CD14-positive monocyte (primary cell): ENCODE results near the gene BRCC3. TPM values are rescaled to one million over a fixed set of nuclear protein-coding genes. Genes with fewer than 3 reads are reported as not detected.

Experiments used
- DNase-seq, 3 donors: peaks; one replicate each; pipeline ENCODE4 v3.0.0-alpha.2; 2011 to 2022
- H2AFZ ChIP-seq: 2 replicates; pipeline ENCODE4 v1.6.0; 2012; ENCODE audit warnings: mild to moderate bottlenecking, low read depth, low read length, inconsistent platforms; ENCODE audit not compliant: insufficient read depth, poor library complexity, severe bottlenecking
- H3K27ac ChIP-seq, 2 donors: 1 replicate in 1 of 2; 2 replicates in 1 of 2; pipeline ENCODE4 v1.5.1; 2012 to 2013; ENCODE audit warnings: low read length in 2 of 2, control low read depth in 1 of 2, inconsistent platforms in 1 of 2, low read depth in 1 of 2, mild to moderate bottlenecking in 1 of 2
- H3K27me3 ChIP-seq, 2 donors: one replicate each; pipeline versions ENCODE4 v1.6.0 to v1.6.1; 2011 to 2013; ENCODE audit warnings: low read length in 2 of 2; ENCODE audit not compliant: control insufficient read depth in 2 of 2, insufficient read depth in 2 of 2
- H3K36me3 ChIP-seq, 2 donors: replicated peaks in 1 of 2; 1 replicate in 1 of 2; 2 replicates in 1 of 2; pipeline versions ENCODE4 v1.5.1 to v1.6.1; 2012 to 2013; ENCODE audit warnings: low read length in 2 of 2, control low read depth in 1 of 2, inconsistent platforms in 1 of 2, mild to moderate bottlenecking in 1 of 2; ENCODE audit not compliant: insufficient read depth in 2 of 2, control insufficient read depth in 1 of 2
- H3K4me1 ChIP-seq, 2 donors: 1 replicate in 1 of 2; 2 replicates in 1 of 2; pipeline versions ENCODE4 v1.5.1 to v1.6.1; 2012 to 2013; ENCODE audit warnings: low read length in 2 of 2, control low read depth in 1 of 2, inconsistent platforms in 1 of 2, mild to moderate bottlenecking in 1 of 2, moderate library complexity in 1 of 2; ENCODE audit not compliant: insufficient read depth in 2 of 2, control insufficient read depth in 1 of 2
- H3K4me2 ChIP-seq: replicated peaks from 2 replicates; pipeline ENCODE3; 2012; ENCODE audit warnings: low read length, moderate library complexity, mild to moderate bottlenecking; ENCODE audit not compliant: poor library complexity, severe bottlenecking; ENCODE audit errors: extremely low read depth
- H3K4me3 ChIP-seq, 3 experiments: fragments of 200-600 bp in 1 of 3; sonication (generic) in 1 of 3; replicated peaks in 1 of 3; 1 replicate in 2 of 3; 2 replicates in 1 of 3; pipeline ENCODE4 v1.5.1; 2011 to 2013; ENCODE audit warnings: low read length in 3 of 3, mild to moderate bottlenecking in 3 of 3, control low read depth in 2 of 3, low read depth in 2 of 3, inconsistent platforms in 1 of 3, moderate library complexity in 1 of 3
- H3K79me2 ChIP-seq: 2 replicates; pipeline ENCODE4 v1.6.0; 2012; ENCODE audit warnings: mild to moderate bottlenecking, control low read depth, inconsistent platforms, low read length, moderate library complexity; ENCODE audit not compliant: insufficient read depth
- H3K9ac ChIP-seq: 2 replicates; pipeline ENCODE4 v1.6.0; 2017; ENCODE audit warnings: low read length, mild to moderate bottlenecking; ENCODE audit not compliant: insufficient read depth, poor library complexity, severe bottlenecking
- H3K9me3 ChIP-seq, 2 donors: replicated peaks in 1 of 2; 1 replicate in 1 of 2; 2 replicates in 1 of 2; pipeline versions ENCODE4 v1.5.1 to v1.6.1; 2012 to 2013; ENCODE audit warnings: low read length in 2 of 2, control low read depth in 1 of 2; ENCODE audit not compliant: control insufficient read depth in 1 of 2, insufficient read depth in 1 of 2
- H4K20me1 ChIP-seq: 2 replicates; pipeline ENCODE4 v1.6.0; 2012; ENCODE audit warnings: mild to moderate bottlenecking, low read length, control low read depth, moderate library complexity; ENCODE audit not compliant: insufficient read depth
- H3K27ac Mint-ChIP-seq, 7 donors: one replicate each; pipeline ENCODE4 v1.8.0; 2020; ENCODE audit warnings: mild to moderate bottlenecking in 7 of 7, mixed read lengths in 7 of 7, moderate library complexity in 6 of 7, inconsistent platforms in 2 of 7
- H3K27me3 Mint-ChIP-seq, 3 donors: one replicate each; pipeline ENCODE4 v1.8.0; 2021 to 2022; ENCODE audit warnings: low read depth in 3 of 3, mild to moderate bottlenecking in 3 of 3, mixed read lengths in 3 of 3, moderate library complexity in 3 of 3, inconsistent platforms in 1 of 3
- H3K36me3 Mint-ChIP-seq, 2 donors: one replicate each; pipeline ENCODE4 v1.8.0; 2020; ENCODE audit warnings: mixed read lengths in 2 of 2, inconsistent platforms in 1 of 2, mild to moderate bottlenecking in 1 of 2
- H3K4me1 Mint-ChIP-seq: one replicate; pipeline ENCODE4 v1.8.0; 2020; ENCODE audit warnings: mild to moderate bottlenecking, mixed read lengths
- H3K4me3 Mint-ChIP-seq, 2 donors: one replicate each; pipeline ENCODE4 v1.8.0; 2020; ENCODE audit warnings: mild to moderate bottlenecking in 2 of 2, mixed read lengths in 2 of 2, moderate library complexity in 1 of 2
- H3K9me3 Mint-ChIP-seq, 7 donors: one replicate each; pipeline ENCODE4 v1.8.0; 2020 to 2022; ENCODE audit warnings: mixed read lengths in 7 of 7, mild to moderate bottlenecking in 6 of 7, moderate library complexity in 6 of 7, inconsistent platforms in 2 of 7
- CTCF ChIP-seq: fragments of 200-600 bp; IDR thresholded peaks from one replicate; pipeline ENCODE4 v1.8.0; 2022; ENCODE audit warnings: antibody characterized with exemption, mild to moderate bottlenecking
- WGBS: methylation state at CpG from one replicate; pipeline ENCODE4 v1.1.5; 2013; ENCODE audit warnings: missing lambda C conversion rate; ENCODE audit not compliant: insufficient coverage; 5-methylcytosine and 5-hydroxymethylcytosine counted together
- intact Hi-C, 2 donors: fragments of 100-400 bp; cut with micrococcal nuclease; formaldehyde crosslinking; loops; one replicate each; pipeline versions ENCODE4 v1.15.0 to v1.15.1; 2023
- polyA minus RNA-seq: library from RNA; depleted of rRNA, polyadenylated mRNA; stranded (reverse); fragments of >200 nt; gene quantifications from 2 replicates; pipeline ENCODE4 v1.2.3, GENCODE V29; 2012
- polyA plus RNA-seq, 3 donors: library from polyadenylated mRNA; depleted of rRNA in 1 of 3; unstranded in 2 of 3; stranded (reverse) in 1 of 3; fragments of 300-500 nt in 2 of 3; fragments of >200 nt in 1 of 3; fragmentation: Illumina TruSeq in 2 of 3; gene quantifications; 1 replicate in 2 of 3; 2 replicates in 1 of 3; pipeline ENCODE4 v1.2.3, GENCODE V29; 2012 to 2021
- total RNA-seq, 12 experiments: library from RNA in 1 of 12; stranded (reverse) in 1 of 12; fragments of 120-200 nt in 1 of 12; gene quantifications; one replicate each; pipeline ENCODE4 v1.2.4 and lab custom pipeline; 2013 to 2026; ENCODE audit warnings: mixed read lengths in 6 of 12, inconsistent platforms in 1 of 12

The BRCC3 gene
- total RNA-seq (2013), result 12.7 TPM
- polyA plus RNA-seq (10 to 100 TPM in 1 of 3 donors, 1 to 10 TPM in 2; 8.4 to 21.7 (median 10.0) TPM), polyA minus RNA-seq (4.0 and 6.5 TPM in 2 replicates), total RNA-seq (lab: John Stamatoyannopoulos, UW) (0.98 to 14.7 (median 8.6) reads per million in 11 experiments)

GRCh38 chrX:155070975-155071693, at the start of gene BRCC3, which contains the start of the genes CMC4 and MTCP1:
Gene BRCC3, plus strand, starts transcription at chrX:155071508. Its CDS starts 20 bp downstream, at chrX:155071528.
Gene CMC4, minus strand, starts transcription at chrX:155071136. Its CDS starts 7,113 bp downstream, at chrX:155064023.
Gene MTCP1, minus strand, starts transcription at chrX:155071136. Its CDS starts 5,126 bp downstream, at chrX:155066010.
- no peaks in the 10 kb centered on the region for H3K9me3 ChIP-seq
- peaks cover 35% of the 10 kb centered on the region for H3K79me2 ChIP-seq
- intact Hi-C loops, result loop anchor here (5.0 kb wide), 1 partner anchor 44 kb away; the partner anchor contains the start of gene FUNDC2 (in 2 of the 2)
- H3K9ac ChIP-seq, result peak within 1 kb of the TSS; percentile 79
- H3K4me1 ChIP-seq, result peaks cover 16 to 20% of the 10 kb centered on the region in 2 donors
- under 1% methylated on average over 54 of the region's 81 CpGs for WGBS
- H3K27me3 Mint-ChIP-seq, result peaks cover 0 to 1% (median 0%) of the 10 kb centered on the region in 3 donors
- H3K27me3 ChIP-seq, result no peaks in the 10 kb centered on the region
- H2AFZ ChIP-seq, result peak within 1 kb of the TSS; percentile 70
- peaks cover 0 to 8% (median 0%) of the 10 kb centered on the region in 7 donors for H3K9me3 Mint-ChIP-seq
- H3K4me1 Mint-ChIP-seq, result peaks cover 37% of the 10 kb centered on the region
- peak within 1 kb of the TSS; percentile 93 to 98 (median 97) for H3K27ac Mint-ChIP-seq
- H3K36me3 ChIP-seq, result peaks cover 10 to 24% of the 10 kb centered on the region in 2 donors
- peak within 1 kb of the TSS; percentile 71 for H3K4me2 ChIP-seq
- DNase-seq, result peak; percentile 67 to 80 (median 77)
- peak within 1 kb of the TSS; percentile 84 to 91 for H3K4me3 Mint-ChIP-seq
- peak within 1 kb of the TSS; percentile 77 to 84 (median 78) for H3K4me3 ChIP-seq
- no peak for TF ChIP-seq CTCF
- H3K36me3 Mint-ChIP-seq, result peaks cover 18 to 27% of the 10 kb centered on the region in 2 donors
- peak within 1 kb of the TSS; percentile 92 to 99 for H3K27ac ChIP-seq
- no peaks in the 10 kb centered on the region for H4K20me1 ChIP-seq

- H3K36me3 ChIP-seq, result no peaks in the 10 kb centered on the region
- intact Hi-C loops, result no loop called here
- Mint-ChIP-seq H3K27me3 (peaks cover 0 to 3% (median 0%) of the 10 kb centered on the region in 3 donors), H3K9me3 (peaks cover 0 to 5% (median 0%) of the 10 kb centered on the region in 7 donors), H3K36me3 (no peaks in the 10 kb centered on the region), H3K4me1 (peaks cover 5% of the 10 kb centered on the region), H3K27ac (no peak within 1 kb of the TSS), H3K4me3 (no peak within 1 kb of the TSS)
- no peak within 1 kb of the TSS for H2AFZ ChIP-seq
- H3K4me3 ChIP-seq, result no peak within 1 kb of the TSS
- no peaks in the 10 kb centered on the region for H4K20me1 ChIP-seq
- no peak for DNase-seq
- no peak for TF ChIP-seq CTCF
- WGBS, result no CpG with 5 or more reads among the region's 1 CpG
- H3K9ac ChIP-seq, result no peak within 1 kb of the TSS
- H3K4me2 ChIP-seq, result no peak within 1 kb of the TSS
- no peaks in the 10 kb centered on the region for H3K79me2 ChIP-seq
- no peak within 1 kb of the TSS for H3K27ac ChIP-seq
- H3K27me3 ChIP-seq, result peaks cover 0 to 2% of the 10 kb centered on the region in 2 donors
- H3K4me1 ChIP-seq, result no peaks in the 10 kb centered on the region
- no peaks in the 10 kb centered on the region for H3K9me3 ChIP-seq
Observed at GRCh38 chrX:155022585-155022984, 48.7 kb upstream of the BRCC3 start, which contains the start of gene F8. Gene F8, minus strand, starts transcription at chrX:155022723. Its CDS starts 171 bp downstream, at chrX:155022552.
